Hair follicular keratinocyte (primary cell): Measurements from ENCODE around the gene CSF2. TPM values are rescaled to one million over a fixed set of nuclear protein-coding genes. Genes with fewer than 3 reads are reported as not detected.

Source experiments
- total RNA-seq: library from RNA; depleted of rRNA; stranded (reverse); fragments of >200 nt; gene quantifications from 2 replicates; pipeline ENCODE4 v1.2.3, GENCODE V29; 2015

CSF2 gene
- 16.9 and 49.0 TPM in 2 replicates for total RNA-seq

DNA sequence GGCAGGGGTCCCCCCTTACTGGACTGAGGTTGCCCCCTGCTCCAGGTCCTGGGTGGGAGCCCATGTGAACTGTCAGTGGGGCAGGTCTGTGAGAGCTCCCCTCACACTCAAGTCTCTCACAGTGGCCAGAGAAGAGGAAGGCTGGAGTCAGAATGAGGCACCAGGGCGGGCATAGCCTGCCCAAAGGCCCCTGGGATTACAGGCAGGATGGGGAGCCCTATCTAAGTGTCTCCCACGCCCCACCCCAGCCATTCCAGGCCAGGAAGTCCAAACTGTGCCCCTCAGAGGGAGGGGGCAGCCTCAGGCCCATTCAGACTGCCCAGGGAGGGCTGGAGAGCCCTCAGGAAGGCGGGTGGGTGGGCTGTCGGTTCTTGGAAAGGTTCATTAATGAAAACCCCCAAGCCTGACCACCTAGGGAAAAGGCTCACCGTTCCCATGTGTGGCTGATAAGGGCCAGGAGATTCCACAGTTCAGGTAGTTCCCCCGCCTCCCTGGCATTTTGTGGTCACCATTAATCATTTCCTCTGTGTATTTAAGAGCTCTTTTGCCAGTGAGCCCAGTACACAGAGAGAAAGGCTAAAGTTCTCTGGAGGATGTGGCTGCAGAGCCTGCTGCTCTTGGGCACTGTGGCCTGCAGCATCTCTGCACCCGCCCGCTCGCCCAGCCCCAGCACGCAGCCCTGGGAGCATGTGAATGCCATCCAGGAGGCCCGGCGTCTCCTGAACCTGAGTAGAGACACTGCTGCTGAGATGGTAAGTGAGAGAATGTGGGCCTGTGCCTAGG lies at the start of gene CSF2:
Gene CSF2, plus strand, starts transcription at position 559 of the 783 bp plus-strand sequence. Its CDS starts 35 bp downstream, at position 594.

DNA sequence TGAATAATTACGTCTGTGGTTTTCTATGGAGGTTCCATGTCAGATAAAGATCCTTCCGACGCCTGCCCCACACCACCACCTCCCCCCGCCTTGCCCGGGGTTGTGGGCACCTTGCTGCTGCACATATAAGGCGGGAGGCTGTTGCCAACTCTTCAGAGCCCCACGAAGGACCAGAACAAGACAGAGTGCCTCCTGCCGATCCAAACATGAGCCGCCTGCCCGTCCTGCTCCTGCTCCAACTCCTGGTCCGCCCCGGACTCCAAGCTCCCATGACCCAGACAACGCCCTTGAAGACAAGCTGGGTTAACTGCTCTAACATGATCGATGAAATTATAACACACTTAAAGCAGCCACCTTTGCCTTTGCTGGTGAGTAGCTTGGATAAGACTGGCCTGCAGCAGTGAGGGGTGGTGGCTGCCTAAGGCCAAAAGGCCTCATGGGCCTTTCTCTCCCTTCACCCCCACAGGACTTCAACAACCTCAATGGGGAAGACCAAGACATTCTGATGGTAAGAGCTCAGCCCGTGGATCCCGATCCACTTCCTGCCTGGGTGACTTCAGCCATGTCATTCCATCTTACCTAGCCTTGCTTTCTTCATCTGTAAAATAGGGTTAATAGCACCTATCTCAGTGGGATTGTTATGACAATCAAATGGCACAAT lies 13.0 kb upstream of the CSF2 start, which contains the start of gene IL3:
Gene IL3, plus strand, starts transcription at position 155 of the 661 bp plus-strand sequence. Its CDS starts 52 bp downstream, at position 207.

Other genes with a start within 250 kb of the CSF2 start
- gene MEIKIN, start 128.1 kb upstream of the CSF2 start, total RNA-seq: not detected in 2 replicates
- 0.39 TPM in 1 of 2 replicates, not detected in the other for gene ACSL6, start 62.1 kb upstream of the CSF2 start, total RNA-seq
- gene IL3, start 13.1 kb upstream of the CSF2 start, total RNA-seq: not detected in 2 replicates
- 70.4 and 112 TPM in 2 replicates for gene P4HA2, start 154.1 kb downstream of the CSF2 start, total RNA-seq
- 44.2 and 74.6 TPM in 2 replicates for gene PDLIM4, start 183.9 kb downstream of the CSF2 start, total RNA-seq
- gene SLC22A4, start 220.6 kb downstream of the CSF2 start, total RNA-seq: 1.2 and 2.2 TPM in 2 replicates